Upper lobe of right lung (tissue), 1 donor: Measurements from ENCODE around the gene TMEM176A. TPM values are rescaled to one million over a fixed set of nuclear protein-coding genes. Genes with fewer than 3 reads are reported as not detected.

Source experiments
- ATAC-seq: fragments of 200-7000 bp; cut with Tn5 transposase; one replicate; pipeline ENCODE4 v1.9.1; 2020; ENCODE audit warnings: mild to moderate bottlenecking, moderate library complexity
- DNase-seq: peaks from one replicate; pipeline ENCODE4 v3.0.0-alpha.2; 2020
- H3K27ac ChIP-seq: fragments of 200-600 bp; one replicate; pipeline ENCODE4 v1.8.0; 2022
- H3K27me3 ChIP-seq: fragments of 200-600 bp; one replicate; pipeline ENCODE4 v1.8.0; 2022; ENCODE audit warnings: mild to moderate bottlenecking
- H3K36me3 ChIP-seq: fragments of 200-600 bp; one replicate; pipeline ENCODE4 v1.8.0; 2022
- H3K4me1 ChIP-seq: fragments of 200-600 bp; one replicate; pipeline ENCODE4 v1.8.0; 2022
- H3K4me3 ChIP-seq: fragments of 200-600 bp; one replicate; pipeline ENCODE4 v1.8.0; 2022; ENCODE audit warnings: mild to moderate bottlenecking
- H3K9me3 ChIP-seq: fragments of 200-600 bp; one replicate; pipeline ENCODE4 v1.8.0; 2022
- CTCF ChIP-seq: fragments of 200-600 bp; IDR thresholded peaks from one replicate; pipeline ENCODE4 v1.8.0; 2022; ENCODE audit warnings: antibody characterized with exemption
- intact Hi-C: fragments of 100-400 bp; cut with DNase I; formaldehyde crosslinking; loops from one replicate; pipeline ENCODE4 v1.11.0; 2022
- total RNA-seq: library from RNA; stranded (reverse); fragmentation: NEBNext Ultra II Directional; extraction: Animal tissue kit (Norgen Biotek cat#: 25700); gene quantifications from one replicate; pipeline ENCODE4 v1.2.1, GENCODE V29; 2021
- donor health status: DM: no; HTN: yes; CAD: no; lungs with severe emphysema.

The TMEM176A gene
- total RNA-seq, 1 donor from 2014 or later = 63.7 TPM

- no peak for DNase-seq
These were observed 31.3 kb downstream of the TMEM176A start for GRCh38 chr7:150831851-150832250.

GRCh38 chr7:150835019-150835418, 34.5 kb downstream of the TMEM176A start:
- H3K27me3 ChIP-seq = no peaks in the 10 kb centered on the region
- TF ChIP-seq CTCF = no peak
- DNase-seq (no peak), ATAC-seq (no peak)
- intact Hi-C loops = no loop called here
- H3K4me3 ChIP-seq = no peak overlapping the region
- no peaks in the 10 kb centered on the region for H3K36me3 ChIP-seq
- H3K4me1 ChIP-seq = no peaks in the 10 kb centered on the region
- H3K27ac ChIP-seq = no peak overlapping the region
- no peaks in the 10 kb centered on the region for H3K9me3 ChIP-seq

More at GRCh38 chr7:150831851-150832250, 31.3 kb downstream of the TMEM176A start:
- H3K4me3 ChIP-seq = no peak overlapping the region
- no peak for ATAC-seq
- no peak overlapping the region for H3K27ac ChIP-seq
- H3K4me1 ChIP-seq = no peaks in the 10 kb centered on the region
- H3K9me3 ChIP-seq = no peaks in the 10 kb centered on the region
- H3K36me3 ChIP-seq = no peaks in the 10 kb centered on the region
- intact Hi-C loops = no loop called here
- H3K27me3 ChIP-seq = no peaks in the 10 kb centered on the region
- TF ChIP-seq CTCF = no peak

DNA sequence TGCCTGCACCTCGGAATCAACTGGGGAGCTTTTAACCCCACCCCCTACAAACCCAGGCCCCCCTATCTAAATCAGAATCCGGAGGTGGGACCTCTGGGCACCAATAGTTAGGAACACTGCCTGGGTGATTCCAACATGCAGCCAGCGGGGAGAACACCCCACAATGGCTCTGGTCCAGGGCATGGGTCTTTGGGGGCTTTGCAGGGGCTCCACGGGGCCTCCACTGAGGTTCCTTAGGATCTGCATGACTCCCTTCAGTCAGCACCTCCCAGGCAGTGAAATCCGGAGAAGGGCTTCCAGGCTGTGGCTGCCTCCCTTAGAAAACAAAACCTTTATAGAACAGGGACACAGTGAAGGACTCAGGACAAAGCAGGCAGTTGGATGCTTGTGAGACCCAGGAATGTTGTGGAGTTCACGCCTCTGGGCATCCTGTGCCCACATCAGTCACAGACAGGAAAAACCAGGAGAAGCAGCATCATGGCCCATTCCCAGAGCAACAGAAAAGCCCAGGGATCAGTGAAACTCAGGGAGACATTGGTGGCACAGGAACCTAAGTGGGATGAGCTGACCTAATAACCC, 35.2 kb downstream of the TMEM176A start:
- H3K27ac ChIP-seq = no peak overlapping the region
- no peaks in the 10 kb centered on the region for H3K4me1 ChIP-seq
- H3K4me3 ChIP-seq = no peak overlapping the region
- no peak for ATAC-seq
- no peak for TF ChIP-seq CTCF
- intact Hi-C loops = no loop called here
- H3K36me3 ChIP-seq = no peaks in the 10 kb centered on the region
- no peaks in the 10 kb centered on the region for H3K27me3 ChIP-seq
- no peak for DNase-seq
- H3K9me3 ChIP-seq = no peaks in the 10 kb centered on the region

DNA sequence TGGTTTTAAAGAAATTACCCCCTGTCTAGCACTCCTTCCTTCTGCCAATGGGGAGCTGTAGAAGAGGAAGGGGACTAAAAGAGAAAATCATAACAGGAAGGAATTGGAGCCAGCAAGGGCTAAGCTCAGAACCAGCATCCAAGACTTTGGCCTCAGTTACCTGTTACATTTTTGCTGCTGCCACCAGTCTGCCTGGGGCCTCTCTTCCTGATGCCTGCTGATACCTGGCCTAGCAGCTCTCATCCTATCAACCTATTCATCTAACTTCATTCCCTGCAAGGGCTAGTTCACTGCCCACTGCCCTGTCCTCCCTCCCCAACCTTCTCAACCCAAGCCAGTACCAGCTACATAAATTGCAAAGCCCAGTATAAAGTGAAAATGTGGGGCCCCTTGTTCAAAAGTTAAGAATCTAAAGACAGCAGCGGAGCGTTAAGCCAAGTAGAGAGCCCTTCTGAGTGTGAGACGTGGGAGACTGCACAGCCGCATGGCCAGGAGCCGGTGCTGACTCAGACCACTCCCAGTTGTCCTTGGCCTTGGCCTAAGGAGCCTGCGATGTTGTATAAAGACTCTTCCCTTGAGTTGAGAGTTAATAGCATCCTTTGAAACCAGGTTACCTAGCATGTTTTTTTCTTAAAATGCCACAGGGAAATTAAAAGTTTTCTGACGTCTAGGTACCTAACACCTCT, 38.5 kb downstream of the TMEM176A start:
- Histone ChIP-seq H3K27ac (no peak overlapping the region), H3K4me1 (no peaks in the 10 kb centered on the region), H3K36me3 (no peaks in the 10 kb centered on the region), H3K27me3 (no peaks in the 10 kb centered on the region), H3K4me3 (no peak overlapping the region), H3K9me3 (no peaks in the 10 kb centered on the region)
- TF ChIP-seq CTCF = no peak
- intact Hi-C loops = no loop called here
- ATAC-seq (no peak), DNase-seq (no peak)

DNA sequence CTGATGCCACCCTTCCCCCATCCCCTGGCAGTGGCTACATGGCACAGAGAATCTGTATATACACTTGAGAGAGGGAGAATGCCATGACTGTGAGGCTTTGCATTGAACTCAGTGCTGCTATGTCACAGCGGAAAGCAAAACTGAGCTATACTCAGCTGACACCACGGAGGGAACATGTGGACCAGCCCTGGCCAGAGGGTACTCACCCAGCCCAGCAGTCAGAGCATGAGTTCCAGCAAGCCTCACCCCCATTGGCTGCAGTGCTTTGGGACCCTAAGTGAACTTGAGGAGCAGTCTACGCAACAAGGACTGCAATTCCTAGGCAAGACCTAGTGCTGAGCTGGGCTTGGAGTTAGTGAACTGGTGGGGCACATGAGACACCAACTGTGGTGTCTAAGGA, 41.4 kb downstream of the TMEM176A start:
- Histone ChIP-seq H3K27me3 (no peaks in the 10 kb centered on the region), H3K4me1 (peaks cover 6% of the 10 kb centered on the region), H3K4me3 (no peak overlapping the region), H3K9me3 (no peaks in the 10 kb centered on the region), H3K27ac (no peak overlapping the region), H3K36me3 (no peaks in the 10 kb centered on the region)
- DNase-seq (peak; percentile 19), ATAC-seq (no peak)
- no peak for TF ChIP-seq CTCF
- intact Hi-C loops = no loop called here
